HCT116 (cell line): ENCODE data around the gene PIKFYVE. TPM values are rescaled to one million over a fixed set of nuclear protein-coding genes. Genes with fewer than 3 reads are reported as not detected.

ENCODE experiments used
- ATAC-seq: fragments of 200-7000 bp; cut with Tn5 transposase; 2 replicates; pipeline ENCODE4 v1.9.1; 2020; ENCODE audit warnings: mild to moderate bottlenecking, moderate library complexity
- Bru-seq: library from RNA; stranded (reverse); fragments of 400-500 nt; gene quantifications from one replicate; lab custom pipeline; 2021; lab: Mats Ljungman, UMichigan
- BruChase-seq, 2 experiments: library from RNA; stranded (reverse); fragments of 400-500 nt; gene quantifications; one replicate each; lab custom pipeline; 2021; lab: Mats Ljungman, UMichigan
- BruUV-seq: library from RNA; stranded (reverse); fragments of 400-500 nt; replicated peaks from 2 replicates; lab custom pipeline; 2021; lab: Mats Ljungman, UMichigan
- CTCF ChIA-PET: fragments of 300-600 bp; sonication (Branson Sonifier 250); formaldehyde crosslinking; loops from one replicate; lab custom pipeline; 2021; ENCODE audit warnings: antibody characterized with exemption; lab: Charles Lee
- POLR2A ChIA-PET: fragments of 300-600, 350-600 bp; sonication (Branson Sonifier 250); formaldehyde crosslinking; loops from one replicate; lab custom pipeline; 2021; ENCODE audit warnings: antibody characterized with exemption; lab: Charles Lee
- RAD21 ChIA-PET, 2 experiments: fragments of 300-600 bp; sonication (Branson Sonifier 250); formaldehyde crosslinking; loops; one replicate each; lab custom pipeline; 2023; ENCODE audit warnings: low total read pairs in 2 of 2; ENCODE audit not compliant: uncharacterized antibody in 2 of 2, unreplicated experiment in 2 of 2, low non-redundant PET in 1 of 2; lab: Charles Lee
- DNase-seq: peaks from one replicate; pipeline ENCODE4 v3.0.0-alpha.2; 2010; ENCODE audit warnings: low read depth, low spot score
- H2AFZ ChIP-seq: fragments of 200-600 bp; shearing (Covaris generic), sonication (generic); 2 replicates; pipeline ENCODE4 v1.6.1; 2017; ENCODE audit warnings: low read depth, mixed run types, mixed read lengths, antibody characterized with exemption, low read length; ENCODE audit not compliant: poor library complexity, severe bottlenecking
- H3K27ac ChIP-seq: 2 replicates; pipeline ENCODE4 v1.5.1; 2012; ENCODE audit warnings: low read depth, low read length
- H3K27me3 ChIP-seq: fragments of 200-600 bp; sonication (generic); 2 replicates; pipeline ENCODE4 v1.6.1; 2016; ENCODE audit warnings: mixed run types, low read length, mixed read lengths; ENCODE audit not compliant: insufficient read depth
- H3K36me3 ChIP-seq, 2 experiments: fragments of 200-500 bp in 1 of 2; fragments of 200-600 bp in 1 of 2; sonication (Bioruptor generic) in 1 of 2; sonication (generic) in 1 of 2; 2 replicates each; pipeline versions ENCODE4 v1.5.1 to v1.6.1; 2014 to 2016; ENCODE audit warnings: low read length in 2 of 2, inconsistent platforms in 1 of 2, mixed read lengths in 1 of 2, mixed run types in 1 of 2; ENCODE audit not compliant: insufficient read depth in 2 of 2, control insufficient read depth in 1 of 2
- H3K4me1 ChIP-seq, 2 experiments: fragments of 200-600 bp in 1 of 2; sonication (generic) in 1 of 2; 2 replicates each; pipeline versions ENCODE4 v1.5.1 to v1.6.1; 2012 to 2017; ENCODE audit warnings: low read length in 2 of 2, inconsistent platforms in 1 of 2, mild to moderate bottlenecking in 1 of 2, mixed read lengths in 1 of 2, mixed run types in 1 of 2, moderate library complexity in 1 of 2; ENCODE audit not compliant: insufficient read depth in 2 of 2, control insufficient read depth in 1 of 2
- H3K4me2 ChIP-seq: fragments of 200-600 bp; sonication (generic); 2 replicates; pipeline ENCODE4 v1.6.1; 2017; ENCODE audit warnings: mixed run types, low read length, mixed read lengths
- H3K4me3 ChIP-seq, 2 experiments: fragments of 200-600 bp in 1 of 2; sonication (generic) in 1 of 2; replicated peaks in 1 of 2; 2 replicates each; pipeline ENCODE4 v1.5.1; 2011 to 2016; ENCODE audit warnings: low read length in 2 of 2, control low read depth in 1 of 2, low read depth in 1 of 2, mild to moderate bottlenecking in 1 of 2, mixed read lengths in 1 of 2, mixed run types in 1 of 2
- H3K79me2 ChIP-seq: fragments of 200-600 bp; sonication (generic); 2 replicates; pipeline ENCODE4 v1.6.1; 2017; ENCODE audit warnings: mild to moderate bottlenecking, mixed run types, low read length, moderate library complexity, mixed read lengths; ENCODE audit not compliant: insufficient read depth
- H3K9ac ChIP-seq: fragments of 200-600 bp; sonication (generic); 2 replicates; pipeline ENCODE4 v1.6.1; 2016; ENCODE audit warnings: low read length, mixed read lengths
- H3K9me2 ChIP-seq: fragments of 200-600 bp; sonication (generic), shearing (Covaris generic); 2 replicates; pipeline ENCODE4 v1.6.1; 2017; ENCODE audit warnings: mixed run types, mild to moderate bottlenecking, moderate library complexity; ENCODE audit not compliant: insufficient read depth
- H3K9me3 ChIP-seq, 2 experiments: fragments of 200-500 bp in 1 of 2; fragments of 200-600 bp in 1 of 2; sonication (Bioruptor generic) in 1 of 2; sonication (generic) in 1 of 2; 2 replicates each; pipeline ENCODE4 v1.6.1; 2014 to 2017; ENCODE audit warnings: low read length in 2 of 2, mixed read lengths in 2 of 2, inconsistent platforms in 1 of 2, low read depth in 1 of 2, mild to moderate bottlenecking in 1 of 2, mixed run types in 1 of 2, moderate library complexity in 1 of 2; ENCODE audit not compliant: control insufficient read depth in 1 of 2, insufficient read depth in 1 of 2
- H4K20me1 ChIP-seq: fragments of 200-600 bp; sonication (generic), shearing (Covaris generic); 2 replicates; pipeline ENCODE4 v1.6.1; 2017; ENCODE audit warnings: mixed run types, mild to moderate bottlenecking, moderate library complexity; ENCODE audit not compliant: insufficient read depth
- CBX3 ChIP-seq: IDR thresholded peaks from 2 replicates; pipeline ENCODE4 v1.6.1; 2012; ENCODE audit warnings: low read depth
- CTCF ChIP-seq, 3 experiments: fragments of 200-600 bp in 1 of 3; sonication (generic) in 1 of 3; IDR thresholded peaks in 2 of 3; conservative IDR thresholded peaks in 1 of 3; 2 replicates each; pipeline ENCODE4 v1.5.1; 2012 to 2017; ENCODE audit warnings: low read depth in 2 of 3, low read length in 2 of 3, antibody characterized with exemption in 1 of 3, borderline replicate concordance in 1 of 3, control low read depth in 1 of 3, mild to moderate bottlenecking in 1 of 3, mixed read lengths in 1 of 3, mixed run types in 1 of 3, moderate library complexity in 1 of 3; ENCODE audit not compliant: insufficient read depth in 1 of 3
- EGR1 ChIP-seq: IDR thresholded peaks from 2 replicates; pipeline ENCODE4 v1.6.1; 2012; ENCODE audit warnings: low read depth
- ELF1 ChIP-seq: IDR thresholded peaks from 2 replicates; pipeline ENCODE4 v1.6.1; 2012; ENCODE audit warnings: low read depth, borderline replicate concordance
- EZH2 ChIP-seq: fragments of 200-600 bp; sonication (generic); IDR thresholded peaks from 2 replicates; pipeline ENCODE4 v1.6.1; 2017; ENCODE audit warnings: antibody characterized with exemption, mixed run types
- EZH2phosphoT487 ChIP-seq: fragments of 200-600 bp; IDR thresholded peaks from 2 replicates; pipeline ENCODE4 v1.6.1; 2018; ENCODE audit warnings: antibody characterized with exemption, borderline replicate concordance
- FOSL1 ChIP-seq: IDR thresholded peaks from 2 replicates; pipeline ENCODE4 v1.6.1; 2012; ENCODE audit warnings: low read depth
- JUND ChIP-seq: IDR thresholded peaks from 2 replicates; pipeline ENCODE4 v1.6.1; 2012
- MAX ChIP-seq: IDR thresholded peaks from 2 replicates; pipeline ENCODE4 v1.6.1; 2012
- POLR2A ChIP-seq: IDR thresholded peaks from 2 replicates; pipeline ENCODE4 v1.7.0; 2011; ENCODE audit warnings: borderline replicate concordance; ENCODE audit not compliant: insufficient read depth, insufficient read length; ENCODE audit errors: extremely low read depth
- POLR2AphosphoS5 ChIP-seq: IDR thresholded peaks from 2 replicates; pipeline ENCODE4 v1.6.1; 2011; ENCODE audit warnings: mild to moderate bottlenecking, low read depth, low read length, moderate library complexity
- REST ChIP-seq: IDR thresholded peaks from 2 replicates; pipeline ENCODE4 v1.6.1; 2012; ENCODE audit warnings: low read depth
- SIN3A ChIP-seq: IDR thresholded peaks from 2 replicates; pipeline ENCODE4 v1.6.1; 2012; ENCODE audit warnings: low read depth
- TCF7L2 ChIP-seq: IDR thresholded peaks from 2 replicates; pipeline ENCODE4 v1.7.0; 2011; ENCODE audit warnings: borderline replicate concordance, inconsistent platforms; ENCODE audit not compliant: insufficient read depth, insufficient read length; ENCODE audit errors: extremely low read depth
- YY1 ChIP-seq: IDR thresholded peaks from 2 replicates; pipeline ENCODE4 v1.6.1; 2011; ENCODE audit warnings: low read length, low read depth, moderate library complexity, mild to moderate bottlenecking; ENCODE audit not compliant: insufficient replicate concordance; ENCODE audit errors: extremely low read depth
- ZFX ChIP-seq: fragments of 450-650 bp; IDR thresholded peaks from 2 replicates; pipeline ENCODE4 v1.6.1; 2017
- ZNF274 ChIP-seq: fragments of 200-500 bp; sonication (Bioruptor generic); IDR thresholded peaks from 2 replicates; pipeline ENCODE4 v1.6.1; 2014; ENCODE audit warnings: mild to moderate bottlenecking, low read depth, low read length, inconsistent platforms
- intact Hi-C: fragments of 100-400 bp; cut with micrococcal nuclease; formaldehyde crosslinking; loops from 2 replicates; pipeline ENCODE4 v1.10.0; 2022
- long read RNA-seq: library from polyadenylated mRNA; unstranded; transcript quantifications from one replicate; pipeline ENCODE4 v2.0.0, GENCODE V29; 2021; ENCODE audit not compliant: unreplicated experiment
- polyA plus RNA-seq: library from polyadenylated mRNA; unstranded; fragments of >200 nt; gene quantifications from 2 replicates; pipeline ENCODE4 v1.2.1, GENCODE V29; 2012; ENCODE audit warnings: missing spikeins
- total RNA-seq: library from RNA; stranded (reverse); gene quantifications from one replicate; pipeline ENCODE4 v1.2.1, GENCODE V29; 2021; ENCODE audit not compliant: unreplicated experiment

Gene PIKFYVE
- total RNA-seq (21.8 TPM), Bru-seq, nascent RNA (percentile 81 among the genes with signal in this experiment), BruChase-seq, experiment 1, labeled RNA remaining after a 6-hour chase (percentile 83 among the genes with signal in this experiment), BruChase-seq, experiment 2, labeled RNA remaining after a 2-hour chase (percentile 88 among the genes with signal in this experiment)
- 4.2 and 5.2 TPM in 2 replicates for polyA plus RNA-seq
- long read RNA-seq, partial matches to known transcripts, result 6 of 11 reads
- long read RNA-seq, other reads (novel, unspliced or antisense), result 5 of 11 reads

- H3K27ac ChIP-seq, result peak within 1 kb of the TSS; percentile 62
- no peaks in the 10 kb centered on the region for H3K27me3 ChIP-seq
- ChIA-PET POLR2A (interaction anchor here (0.6 to 3.0 kb wide), 4 partner anchors 9 to 1365 kb away, joined by 3 to 16 read pairs (median 5); partner anchors contain the start of gene IDH1), CTCF (interaction anchor here (1.0 to 2.5 kb wide), 3 partner anchors 12 to 1065 kb away, joined by 3 to 13 read pairs (median 7); no protein-coding TSS in a partner anchor), RAD21 (no interaction called here)
- no peaks in the 10 kb centered on the region for H4K20me1 ChIP-seq
- H3K4me3 ChIP-seq, result peak within 1 kb of the TSS; percentile 90 to 91
- H3K36me3 ChIP-seq, result no peaks in the 10 kb centered on the region
- H2AFZ ChIP-seq, result peak within 1 kb of the TSS; percentile 86
- intact Hi-C loops, result loop anchor here (2.0 to 5.0 kb wide), 2 partner anchors 469 to 641 kb away; partner anchors contain the start of gene METTL21A
- BruUV-seq, result no TSS peak
- peak within 1 kb of the TSS; percentile 79 for H3K9ac ChIP-seq
- peak within 1 kb of the TSS; percentile 85 for H3K4me2 ChIP-seq
- 0 out of 4 replicates have a peak, but pooled peaks cover 0 to 3% of the 10 kb centered on the region in 2 experiments for H3K9me3 ChIP-seq
- H3K9me2 ChIP-seq, result no peaks in the 10 kb centered on the region
- ATAC-seq (peak; percentile 91), DNase-seq (peak; percentile 96)
- peaks cover 38% of the 10 kb centered on the region for H3K79me2 ChIP-seq
- H3K4me1 ChIP-seq, result peaks cover 10 to 29% of the 10 kb centered on the region in 2 experiments
- TF ChIP-seq FOSL1 (no peak), JUND (no peak; the same call in 1 of the 2 replicates), EZH2phosphoT487 (no peak), TCF7L2 (peak; percentile 60), ZFX (peak; percentile 73), POLR2AphosphoS5 (peak; percentile 84), ELF1 (peak; percentile 46; the same call in 1 of the 2 replicates), CTCF (IDR thresholded peaks at IDR 0.05 in 2 of 3, conservative IDR thresholded peaks at IDR 0.05 in 1 of 3; ENCODE audit: borderline replicate concordance in 1 of 3, insufficient read depth in 1 of 3, low read depth in 2 of 3, low read length in 2 of 3) (no peak), CBX3 (peak; percentile 97), MAX (peak; percentile 90), POLR2A (no peak), REST (no peak), YY1 (peak; percentile 83), SIN3A (peak; percentile 85; the same call in 1 of the 2 replicates), EGR1 (no peak), EZH2 (no peak), ZNF274 (no peak)
Measured at GRCh38 chr2:208265801-208266552, at the start of gene PIKFYVE. TSS of gene PIKFYVE (plus strand) at chr2:208266255. CDS start at chr2:208271520, 5,265 bp downstream.
